ENCODE results near the gene HS3ST1. TPM values are rescaled to one million over a fixed set of nuclear protein-coding genes. Genes with fewer than 3 reads are reported as not detected.

HS3ST1 gene
- total RNA-seq, 4 donors from 2014 or later: 5.0 to 14.1 (median 10.1) TPM

DNA sequence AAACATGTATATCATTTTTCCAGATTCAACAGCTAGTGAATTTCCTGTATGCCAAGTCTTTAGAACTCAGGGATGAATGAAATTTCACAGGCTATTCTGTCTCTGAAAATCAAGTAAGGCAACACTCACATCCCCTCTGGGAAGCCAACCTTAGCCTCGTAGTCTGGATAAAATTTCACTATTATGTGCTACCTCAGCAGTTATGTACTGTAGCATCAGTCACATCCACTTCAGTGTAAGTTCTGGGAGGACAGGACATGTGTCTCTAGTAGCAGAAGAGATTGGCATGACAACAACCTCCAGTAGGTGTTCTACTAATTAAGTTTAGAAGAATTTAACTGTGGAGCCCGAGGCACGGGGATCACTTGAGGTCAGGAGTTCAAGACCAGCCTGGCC lies 42.4 kb upstream of the HS3ST1 start:
- Histone ChIP-seq H3K27ac (no peak overlapping the region), H3K36me3 (no peaks in the 10 kb centered on the region), H3K27me3 (no peaks in the 10 kb centered on the region), H3K4me3 (no peak overlapping the region), H3K4me1 (no peaks in the 10 kb centered on the region), H3K9me3 (no peaks in the 10 kb centered on the region)
- intact Hi-C loops (cut with DNase I; ENCODE audit: low total_unique reads): no loop called here
- DNase-seq: no peak
- TF ChIP-seq POLR2A (IDR thresholded peaks at IDR 0.05): no peak
- TF ChIP-seq, protein P1, sequence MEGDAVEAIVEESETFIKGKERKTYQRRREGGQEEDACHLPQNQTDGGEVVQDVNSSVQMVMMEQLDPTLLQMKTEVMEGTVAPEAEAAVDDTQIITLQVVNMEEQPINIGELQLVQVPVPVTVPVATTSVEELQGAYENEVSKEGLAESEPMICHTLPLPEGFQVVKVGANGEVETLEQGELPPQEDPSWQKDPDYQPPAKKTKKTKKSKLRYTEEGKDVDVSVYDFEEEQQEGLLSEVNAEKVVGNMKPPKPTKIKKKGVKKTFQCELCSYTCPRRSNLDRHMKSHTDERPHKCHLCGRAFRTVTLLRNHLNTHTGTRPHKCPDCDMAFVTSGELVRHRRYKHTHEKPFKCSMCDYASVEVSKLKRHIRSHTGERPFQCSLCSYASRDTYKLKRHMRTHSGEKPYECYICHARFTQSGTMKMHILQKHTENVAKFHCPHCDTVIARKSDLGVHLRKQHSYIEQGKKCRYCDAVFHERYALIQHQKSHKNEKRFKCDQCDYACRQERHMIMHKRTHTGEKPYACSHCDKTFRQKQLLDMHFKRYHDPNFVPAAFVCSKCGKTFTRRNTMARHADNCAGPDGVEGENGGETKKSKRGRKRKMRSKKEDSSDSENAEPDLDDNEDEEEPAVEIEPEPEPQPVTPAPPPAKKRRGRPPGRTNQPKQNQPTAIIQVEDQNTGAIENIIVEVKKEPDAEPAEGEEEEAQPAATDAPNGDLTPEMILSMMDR (IDR thresholded peaks at IDR 0.05): no peak

DNA sequence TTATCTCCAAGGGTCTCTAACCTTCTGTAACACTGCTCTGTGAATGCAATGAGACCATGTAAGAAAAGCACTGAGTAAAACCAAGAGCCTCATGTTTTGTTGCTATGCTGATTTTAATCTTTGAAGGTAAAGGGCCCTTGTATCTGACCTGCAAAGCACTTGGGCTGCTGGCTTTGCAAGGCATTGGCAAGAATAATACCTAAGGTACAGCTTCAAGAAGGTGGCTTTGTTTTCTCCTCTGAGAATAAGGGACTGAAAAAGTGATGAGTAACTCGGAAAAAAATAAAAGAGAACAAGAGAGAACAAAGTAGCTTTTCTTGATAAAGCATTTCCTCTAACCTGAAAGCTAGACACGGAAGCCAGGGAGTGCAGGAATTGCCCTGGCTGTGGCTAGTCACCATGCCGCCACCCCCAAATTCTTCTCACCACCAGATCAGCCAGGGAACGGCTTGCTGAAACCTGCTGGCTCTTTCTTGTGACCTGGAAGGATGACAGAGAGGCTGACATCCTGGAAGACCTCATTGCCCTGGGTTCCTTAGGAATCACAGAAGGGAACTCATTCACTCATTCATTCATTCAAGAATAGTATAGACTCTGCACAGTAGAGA lies 41.8 kb upstream of the HS3ST1 start:
- no peak for DNase-seq
- Histone ChIP-seq H3K27me3 (no peaks in the 10 kb centered on the region), H3K9me3 (no peaks in the 10 kb centered on the region), H3K4me3 (no peak overlapping the region), H3K36me3 (no peaks in the 10 kb centered on the region), H3K27ac (no peak overlapping the region), H3K4me1 (no peaks in the 10 kb centered on the region)
- TF ChIP-seq, protein P1 (IDR thresholded peaks at IDR 0.05): no peak
- TF ChIP-seq POLR2A (IDR thresholded peaks at IDR 0.05): no peak
- intact Hi-C loops (cut with DNase I; ENCODE audit: low total_unique reads): no loop called here

DNA sequence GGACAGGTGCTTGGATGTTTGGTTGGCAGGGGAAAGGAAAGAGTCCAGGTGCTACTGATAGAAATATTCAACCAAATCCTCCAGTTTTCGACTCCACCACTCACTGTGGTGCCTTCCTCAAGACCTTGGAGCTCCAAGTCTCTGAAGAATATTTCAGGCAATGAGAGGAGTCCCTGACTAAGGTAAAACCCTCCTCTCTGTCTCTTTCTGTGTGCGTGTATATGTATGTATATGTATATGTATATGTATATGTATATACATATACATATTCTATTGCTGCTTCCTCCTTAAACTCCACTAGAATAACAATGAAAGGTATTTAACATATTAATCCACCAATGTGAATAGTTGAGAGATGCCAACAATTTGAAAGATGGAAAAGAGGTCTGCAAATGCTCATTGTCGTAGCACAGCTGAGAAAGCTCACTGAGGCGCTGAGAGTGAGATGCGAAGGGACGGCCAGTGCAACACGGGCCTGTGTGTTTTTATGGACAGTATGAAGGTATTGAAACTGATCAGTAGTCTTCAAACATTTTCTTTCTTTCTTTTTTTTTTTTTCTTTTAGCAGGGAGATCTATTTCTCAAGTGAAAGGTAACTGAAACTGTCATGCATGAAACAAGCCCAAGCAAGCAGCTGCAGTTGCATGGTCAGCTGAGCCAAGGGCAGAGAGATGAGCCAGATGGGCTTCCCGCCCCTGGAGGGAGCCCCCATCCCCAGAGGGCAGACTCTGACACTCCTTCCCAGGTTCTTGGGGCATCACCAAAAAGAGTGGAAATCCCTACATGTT lies 41.1 kb upstream of the HS3ST1 start:
- no peak for DNase-seq
- H3K36me3 ChIP-seq: no peaks in the 10 kb centered on the region
- intact Hi-C loops (cut with DNase I; ENCODE audit: low total_unique reads): no loop called here
- no peaks in the 10 kb centered on the region for H3K4me1 ChIP-seq
- H3K27ac ChIP-seq: no peak overlapping the region
- no peak for TF ChIP-seq POLR2A (IDR thresholded peaks at IDR 0.05)
- TF ChIP-seq, protein P1 (IDR thresholded peaks at IDR 0.05): no peak
- no peak overlapping the region for H3K4me3 ChIP-seq
- no peaks in the 10 kb centered on the region for H3K27me3 ChIP-seq
- H3K9me3 ChIP-seq: no peaks in the 10 kb centered on the region

DNA sequence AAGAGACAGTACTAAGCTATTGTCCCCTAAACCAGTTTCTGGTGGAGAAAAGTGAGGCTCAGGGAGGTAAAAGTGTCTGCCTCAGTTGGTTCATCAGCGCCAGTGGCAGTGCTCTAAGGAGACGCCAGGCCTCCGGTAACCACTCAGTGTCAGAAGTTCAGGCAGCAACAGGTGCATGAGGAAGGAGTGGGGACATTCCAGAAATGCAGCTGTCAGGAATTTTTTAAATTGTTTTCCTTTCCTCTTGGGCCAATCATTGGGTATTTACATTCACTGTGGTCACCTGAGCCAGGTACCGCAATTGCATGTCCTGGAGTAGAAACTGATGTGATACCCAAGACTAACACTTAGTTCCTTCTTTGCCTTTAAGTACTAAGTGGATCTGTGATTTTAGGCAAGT lies 40.2 kb upstream of the HS3ST1 start:
- Histone ChIP-seq H3K9me3 (no peaks in the 10 kb centered on the region), H3K27me3 (no peaks in the 10 kb centered on the region), H3K36me3 (no peaks in the 10 kb centered on the region), H3K4me3 (no peak overlapping the region), H3K27ac (no peak overlapping the region), H3K4me1 (no peaks in the 10 kb centered on the region)
- TF ChIP-seq, protein P1 (IDR thresholded peaks at IDR 0.05): no peak
- no peak for TF ChIP-seq POLR2A (IDR thresholded peaks at IDR 0.05)
- intact Hi-C loops (cut with DNase I; ENCODE audit: low total_unique reads): no loop called here
- no peak for DNase-seq

DNA sequence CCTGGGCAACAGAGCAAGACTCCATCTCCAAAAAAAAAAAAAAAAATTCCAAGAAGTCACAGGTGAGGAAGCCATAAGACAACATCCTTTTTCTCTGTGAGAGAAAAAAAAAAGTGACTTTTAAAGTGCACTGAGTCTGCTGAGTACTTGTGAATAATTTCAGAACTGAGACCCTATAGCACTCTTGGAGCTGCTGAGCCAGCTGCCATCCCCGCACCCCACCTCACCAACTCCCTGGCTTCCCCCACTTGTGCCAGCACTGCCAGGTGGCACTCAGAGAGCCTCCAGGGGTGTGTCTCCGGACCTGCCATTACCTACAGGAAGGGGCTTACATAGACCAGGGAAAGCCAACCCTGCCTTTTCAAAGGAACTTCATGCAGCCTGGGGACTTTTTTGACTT lies 39.2 kb upstream of the HS3ST1 start:
- no peaks in the 10 kb centered on the region for H3K4me1 ChIP-seq
- TF ChIP-seq, protein P1 (IDR thresholded peaks at IDR 0.05): no peak
- no peak for TF ChIP-seq POLR2A (IDR thresholded peaks at IDR 0.05)
- intact Hi-C loops (cut with DNase I; ENCODE audit: low total_unique reads): no loop called here
- no peak for DNase-seq
- no peak overlapping the region for H3K27ac ChIP-seq
- H3K4me3 ChIP-seq: no peak overlapping the region
- no peaks in the 10 kb centered on the region for H3K36me3 ChIP-seq
- no peaks in the 10 kb centered on the region for H3K9me3 ChIP-seq
- H3K27me3 ChIP-seq: no peaks in the 10 kb centered on the region
